ENCODE measurements around the gene CCDC39. TPM values are rescaled to one million over a fixed set of nuclear protein-coding genes. Genes with fewer than 3 reads are reported as not detected.

Gene CCDC39
- not detected in 2 replicates for total RNA-seq

GRCh38 chr3:180679178-180680096, at the start of gene CCDC39:
CCDC39 (minus strand) TSS chr3:180679489; CDS start chr3:180679380, 109 bp downstream.

GRCh38 chr3:180601688-180602666, 77.3 kb downstream of the CCDC39 start, which contains the start of gene TTC14:
TTC14 (plus strand) TSS chr3:180602163; CDS start chr3:180602262, 99 bp downstream.

Other genes starting within 250 kb of the CCDC39 start
- gene TTC14, start 77.3 kb downstream of the CCDC39 start, total RNA-seq, result 19.2 and 36.8 TPM in 2 replicates
- 190 and 203 TPM in 2 replicates for gene FXR1, start 233.2 kb upstream of the CCDC39 start, total RNA-seq